IMR-90 (cell line): ENCODE results near the gene BANP. TPM values are rescaled to one million over a fixed set of nuclear protein-coding genes. Genes with fewer than 3 reads are reported as not detected.
A peak's percentile ranks its signal among the peaks of the same experiment; 100 is the strongest.

Source experiments
- ATAC-seq: fragments of 200-7000 bp; cut with Tn5 transposase; 2 replicates; pipeline ENCODE4 v1.9.1; 2020; ENCODE audit warnings: low read depth, mild to moderate bottlenecking, moderate library complexity
- BruUV-seq: library from RNA; stranded (reverse); fragments of 400-500 nt; replicated peaks from 2 replicates; lab custom pipeline; 2021; lab: Mats Ljungman, UMichigan
- CTCF ChIA-PET: fragments of 300-600 bp; formaldehyde crosslinking; extraction: SDS; loops from one replicate; lab custom pipeline; 2021; ENCODE audit warnings: antibody characterized with exemption; lab: Yijun Ruan, JAX
- POLR2A ChIA-PET: fragments of 300-600 bp; sonication (Branson Sonifier 250); formaldehyde crosslinking; loops from one replicate; lab custom pipeline; 2022; ENCODE audit warnings: antibody characterized with exemption; ENCODE audit not compliant: unreplicated experiment; lab: Charles Lee
- DNase-seq: peaks from one replicate; pipeline ENCODE4 v3.0.0; 2013
- H2AFZ ChIP-seq: replicated peaks from 2 replicates; pipeline ENCODE3; 2013; ENCODE audit warnings: low read length, mild to moderate bottlenecking; ENCODE audit not compliant: poor library complexity
- H2AK5ac ChIP-seq: 2 replicates; pipeline ENCODE4 v1.6.1; 2013; ENCODE audit warnings: low read depth, low read length, inconsistent platforms
- H2AK9ac ChIP-seq: replicated peaks from 2 replicates; pipeline ENCODE3; 2013; ENCODE audit warnings: mild to moderate bottlenecking, low read depth, low read length, moderate library complexity; ENCODE audit not compliant: poor library complexity
- H2BK120ac ChIP-seq: 2 replicates; pipeline ENCODE4 v1.6.1; 2013; ENCODE audit warnings: low read depth, low read length, inconsistent platforms
- H2BK15ac ChIP-seq: 3 replicates; pipeline ENCODE4 v1.6.1; 2013; ENCODE audit warnings: low read depth, low read length, inconsistent platforms
- H2BK20ac ChIP-seq: 2 replicates; pipeline ENCODE4 v1.6.1; 2013; ENCODE audit warnings: low read depth, mild to moderate bottlenecking, inconsistent platforms, low read length, moderate library complexity
- H2BK5ac ChIP-seq: 2 replicates; pipeline ENCODE4 v1.6.1; 2013; ENCODE audit warnings: mild to moderate bottlenecking, low read depth, low read length, inconsistent platforms; ENCODE audit not compliant: poor library complexity, severe bottlenecking
- H3K14ac ChIP-seq: replicated peaks from 2 replicates; pipeline ENCODE4 v1.6.1; 2013; ENCODE audit warnings: low read depth, low read length, inconsistent platforms
- H3K18ac ChIP-seq: 2 replicates; pipeline ENCODE4 v1.6.1; 2013; ENCODE audit warnings: low read depth, low read length, control low read depth
- H3K23ac ChIP-seq: 2 replicates; pipeline ENCODE4 v1.6.1; 2013; ENCODE audit warnings: low read depth, low read length, inconsistent platforms
- H3K27ac ChIP-seq: 2 replicates; pipeline ENCODE4 v1.5.1; 2013; ENCODE audit warnings: mild to moderate bottlenecking, control low read depth, low read length; ENCODE audit not compliant: insufficient read depth
- H3K27me3 ChIP-seq: 2 replicates; pipeline ENCODE4 v1.6.1; 2013; ENCODE audit warnings: low read length; ENCODE audit not compliant: control insufficient read depth, insufficient read depth
- H3K36me3 ChIP-seq: 2 replicates; pipeline ENCODE4 v1.6.1; 2013; ENCODE audit warnings: low read length, mixed read lengths; ENCODE audit not compliant: control insufficient read depth, insufficient read depth
- H3K4ac ChIP-seq: 2 replicates; pipeline ENCODE4 v1.6.1; 2013; ENCODE audit warnings: low read depth, low read length, inconsistent platforms
- H3K4me1 ChIP-seq: 2 replicates; pipeline ENCODE4 v1.6.1; 2013; ENCODE audit warnings: low read length, mixed read lengths; ENCODE audit not compliant: control insufficient read depth, insufficient read depth
- H3K4me2 ChIP-seq: 2 replicates; pipeline ENCODE4 v1.6.1; 2013; ENCODE audit warnings: low read depth, mild to moderate bottlenecking, control low read depth, low read length, moderate library complexity
- H3K4me3 ChIP-seq: 2 replicates; pipeline ENCODE4 v1.5.1; 2013; ENCODE audit warnings: low read depth, mild to moderate bottlenecking, control low read depth, low read length, moderate library complexity; ENCODE audit not compliant: insufficient read depth
- H3K56ac ChIP-seq: 2 replicates; pipeline ENCODE4 v1.6.1; 2013; ENCODE audit warnings: low read length, inconsistent platforms; ENCODE audit not compliant: insufficient read depth; ENCODE audit errors: extremely low read depth
- H3K79me1 ChIP-seq, 2 experiments: 2 replicates each; pipeline ENCODE4 v1.6.1; 2013; ENCODE audit warnings: low read length in 2 of 2, inconsistent platforms in 1 of 2, low read depth in 1 of 2
- H3K9ac ChIP-seq: 2 replicates; pipeline ENCODE4 v1.6.1; 2013; ENCODE audit warnings: low read depth, low read length, control low read depth
- H3K9me1 ChIP-seq: 2 replicates; pipeline ENCODE4 v1.6.1; 2013; ENCODE audit warnings: low read length, inconsistent platforms; ENCODE audit not compliant: insufficient read depth
- H3K9me3 ChIP-seq: 2 replicates; pipeline ENCODE4 v1.6.1; 2013; ENCODE audit warnings: low read length; ENCODE audit not compliant: control insufficient read depth, insufficient read depth
- H4K20me1 ChIP-seq: 2 replicates; pipeline ENCODE4 v1.6.1; 2013; ENCODE audit warnings: low read length, inconsistent platforms; ENCODE audit not compliant: insufficient read depth
- H4K5ac ChIP-seq: 2 replicates; pipeline ENCODE4 v1.6.1; 2013; ENCODE audit warnings: mild to moderate bottlenecking, low read depth, low read length, control low read depth
- H4K8ac ChIP-seq, 2 experiments: 2 replicates each; pipeline ENCODE4 v1.6.1; 2013; ENCODE audit warnings: low read depth in 2 of 2, low read length in 2 of 2, control low read depth in 1 of 2, inconsistent platforms in 1 of 2
- H4K91ac ChIP-seq: 2 replicates; pipeline ENCODE4 v1.6.1; 2013; ENCODE audit warnings: low read depth, low read length, inconsistent platforms; ENCODE audit not compliant: insufficient read depth
- CHD1 ChIP-seq: IDR thresholded peaks from 2 replicates; pipeline ENCODE4 v1.6.1; 2012; ENCODE audit warnings: low read depth, low read length, improper control_type of control experiment
- ELK1 ChIP-seq: fragments of 150-350 bp; IDR thresholded peaks from 2 replicates; pipeline ENCODE4 v1.6.1; 2016; ENCODE audit warnings: low read depth, mild to moderate bottlenecking, low read length, moderate library complexity, borderline replicate concordance
- MAFK ChIP-seq: IDR thresholded peaks from 2 replicates; pipeline ENCODE4 v1.6.1; 2012; ENCODE audit warnings: low read depth, low read length, improper control_type of control experiment
- MXI1 ChIP-seq: IDR thresholded peaks from 2 replicates; pipeline ENCODE4 v1.6.1; 2012; ENCODE audit warnings: low read depth, mild to moderate bottlenecking, low read length, moderate library complexity, borderline replicate concordance
- RCOR1 ChIP-seq: IDR thresholded peaks from 2 replicates; pipeline ENCODE4 v1.6.1; 2012; ENCODE audit warnings: mild to moderate bottlenecking, low read length, improper control_type of control experiment; ENCODE audit not compliant: insufficient replicate concordance
- WGBS, 2 experiments: methylation state at CpG; one replicate each; pipeline versions ENCODE4 v1.1.5 to v1.1.7; 2013; ENCODE audit warnings: missing lambda C conversion rate in 2 of 2; ENCODE audit not compliant: insufficient read length in 1 of 2; ENCODE audit errors: extremely low coverage in 2 of 2; 5-methylcytosine and 5-hydroxymethylcytosine counted together
- dilution Hi-C: fragments of 300-500 bp; cut with HindIII; formaldehyde crosslinking; loops from one replicate; pipeline ENCODE4 v1.14.3; 2018; ENCODE audit warnings: low sequenced_read_pairs; ENCODE audit not compliant: unreplicated experiment
- in situ Hi-C: fragments of 300-500 bp; cut with MboI; formaldehyde crosslinking; loops from 3 replicates; pipeline ENCODE4 v1.14.3; 2019; ENCODE audit warnings: low sequenced_read_pairs, inconsistent platforms, mixed read lengths
- intact Hi-C: fragments of 100-400 bp; cut with micrococcal nuclease; formaldehyde crosslinking; loops from 2 replicates; pipeline ENCODE4 v1.10.0; 2022
- polyA plus RNA-seq, 3 experiments: library from polyadenylated mRNA; depleted of rRNA; stranded (reverse); fragments of >200 nt; gene quantifications; 2 replicates each; pipeline ENCODE4 v1.2.3, GENCODE V29; 2012; ENCODE audit warnings: low replicate concordance in 1 of 3
- total RNA-seq: library from RNA; depleted of rRNA; stranded (reverse); fragments of >200 nt; gene quantifications from 2 replicates; pipeline ENCODE4 v1.2.3, GENCODE V29; 2012

Gene BANP
- total and polyA plus RNA-seq, 2 of the 4 experiments (the other 2 are of a cell fraction) = 17.4 to 17.9 TPM

- no peak for TF ChIP-seq RCOR1
- TF ChIP-seq ELK1 = no peak
- no peak for TF ChIP-seq CHD1
- TF ChIP-seq MXI1 = no peak
- TF ChIP-seq MAFK = no peak
Observed at GRCh38 chr16:88065747-88066142, 114.5 kb downstream of the BANP start (continued).

- Histone ChIP-seq H3K4me3 (no peak overlapping the region), H2AFZ (no peak overlapping the region), H3K79me1 (peaks cover 4 to 34% of the 10 kb centered on the region in 2 experiments; a peak in 2 of 4 replicates), H4K5ac (no peak overlapping the region), H3K4me1 (peaks cover 26% of the 10 kb centered on the region), H3K9me3 (no peaks in the 10 kb centered on the region), H3K56ac (no peak overlapping the region), H3K14ac (no peak overlapping the region), H2BK5ac (no peak overlapping the region), H3K4ac (no peak overlapping the region), H2BK15ac (no peak overlapping the region), H2BK120ac (no peak overlapping the region), H2AK9ac (no peak overlapping the region), H3K9ac (no peak overlapping the region), H3K27ac (no peak overlapping the region), H3K36me3 (peaks cover 11% of the 10 kb centered on the region), H3K9me1 (peaks cover 19% of the 10 kb centered on the region), H3K18ac (no peak overlapping the region), H3K27me3 (no peaks in the 10 kb centered on the region), H3K4me2 (no peak overlapping the region), H3K23ac (no peak overlapping the region), H4K91ac (no peak overlapping the region), H4K20me1 (no peaks in the 10 kb centered on the region; the same call in 1 of the 2 replicates), H2BK20ac (no peak overlapping the region), H4K8ac (no peak overlapping the region), H2AK5ac (0 out of 2 replicates have a peak overlapping the region, but pooled peaks have one; percentile 23)
- DNase-seq (no peak), ATAC-seq (no peak)
- no CpG with 5 or more reads among the region's 10 CpGs for WGBS, 2 experiments
- in situ Hi-C loops = no loop called here
- no TSS peak for BruUV-seq
- POLR2A ChIA-PET = no interaction called here
- TF ChIP-seq MXI1 = no peak
- intact Hi-C loops = loop anchor here (10.0 kb wide), 1 partner anchor 239 kb away; no protein-coding TSS in a partner anchor
- dilution Hi-C loops = no loop called here
- CTCF ChIA-PET = no interaction called here
Observed at GRCh38 chr16:88066234-88066633, 115.0 kb downstream of the BANP start.
